GM21367 (cell line): ENCODE measurements around the gene CACNG7.
"Not testable (repeated sequence)": the region's sequence is repeated elsewhere in the genome, so short reads cannot be mapped to it uniquely, and the experiment has no call there.

Source experiments
- ATAC-seq: cut with Tn5 transposase; IDR thresholded peaks from one replicate; pipeline ENCODE4 v1.9.1; 2021; ENCODE audit not compliant: unreplicated experiment

The CACNG7 gene

DNA sequence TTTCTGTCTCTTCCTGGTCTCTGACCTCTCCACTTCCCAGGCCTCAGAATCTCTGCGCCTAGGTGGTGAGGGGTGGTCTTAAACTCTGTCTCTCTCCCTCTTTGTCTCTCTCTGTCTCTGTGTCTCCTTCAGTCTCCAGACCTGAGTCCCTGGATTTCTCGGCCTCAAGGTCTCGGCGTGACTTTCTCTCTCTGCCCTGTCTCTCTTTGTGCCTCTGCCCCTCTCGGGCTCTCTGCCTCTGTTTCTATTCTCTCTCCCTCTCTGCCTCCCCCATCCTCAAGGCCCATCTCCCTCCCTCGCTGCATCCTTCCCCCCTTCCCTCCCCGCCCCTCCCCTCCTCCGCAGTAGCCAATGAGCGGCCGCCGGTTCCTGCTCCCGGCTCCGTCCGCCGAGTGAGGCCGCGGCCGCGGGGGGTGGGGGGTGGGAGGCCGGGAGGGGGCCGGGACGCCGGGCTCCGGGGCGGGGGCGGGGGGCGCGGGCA, at the start of gene CACNG7:
CACNG7 (plus strand) TSS at position 344 of the 481 bp plus-strand sequence. CDS start 3,554 bp downstream, outside the sequence.
- no peak for ATAC-seq

DNA sequence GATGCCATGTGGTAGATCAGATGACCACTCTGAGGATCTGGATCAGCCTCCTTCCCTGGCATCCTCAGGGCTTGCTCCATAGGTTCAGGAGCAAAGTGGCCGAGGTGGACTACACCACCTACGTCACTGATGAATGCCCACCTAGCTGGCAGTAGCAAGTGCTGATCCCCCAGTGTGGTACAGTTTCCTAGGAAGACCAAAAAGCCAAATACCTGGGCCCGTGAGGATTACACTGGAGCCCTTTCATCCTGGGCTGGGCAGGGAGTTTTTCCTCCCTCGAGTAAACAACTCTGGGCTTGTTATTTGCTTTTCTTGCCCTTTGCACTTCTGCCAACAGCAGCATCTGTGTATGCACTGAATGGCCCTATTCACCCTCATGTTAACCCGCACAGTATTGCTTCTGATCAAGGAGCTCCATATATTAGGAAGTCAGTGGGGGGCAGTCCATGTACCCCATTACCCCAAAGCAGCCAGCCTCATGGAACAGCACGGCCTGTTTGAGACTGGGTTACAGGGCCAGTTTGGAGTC, 44.7 kb upstream of the CACNG7 start:
- no peak for ATAC-seq

DNA sequence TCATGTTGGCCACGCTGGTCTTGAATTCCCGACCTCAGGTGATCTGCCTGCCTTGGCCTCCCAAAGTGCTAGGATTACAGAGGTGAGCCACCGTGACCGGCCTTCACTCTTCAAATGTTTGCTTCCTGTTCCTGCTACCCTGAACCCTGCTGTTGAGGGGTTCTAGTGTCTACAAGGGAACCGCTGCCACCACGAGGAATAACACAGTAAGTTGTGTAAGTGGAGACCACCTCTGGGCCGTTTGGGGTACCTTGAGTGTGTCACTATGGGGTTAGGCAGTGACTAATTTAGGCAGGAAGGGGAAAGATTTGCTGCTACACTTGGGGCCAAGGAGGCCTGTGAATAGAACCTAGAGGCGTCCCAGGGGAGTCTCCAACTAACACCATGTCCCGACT, 43.6 kb upstream of the CACNG7 start:
- ATAC-seq, result no peak

DNA sequence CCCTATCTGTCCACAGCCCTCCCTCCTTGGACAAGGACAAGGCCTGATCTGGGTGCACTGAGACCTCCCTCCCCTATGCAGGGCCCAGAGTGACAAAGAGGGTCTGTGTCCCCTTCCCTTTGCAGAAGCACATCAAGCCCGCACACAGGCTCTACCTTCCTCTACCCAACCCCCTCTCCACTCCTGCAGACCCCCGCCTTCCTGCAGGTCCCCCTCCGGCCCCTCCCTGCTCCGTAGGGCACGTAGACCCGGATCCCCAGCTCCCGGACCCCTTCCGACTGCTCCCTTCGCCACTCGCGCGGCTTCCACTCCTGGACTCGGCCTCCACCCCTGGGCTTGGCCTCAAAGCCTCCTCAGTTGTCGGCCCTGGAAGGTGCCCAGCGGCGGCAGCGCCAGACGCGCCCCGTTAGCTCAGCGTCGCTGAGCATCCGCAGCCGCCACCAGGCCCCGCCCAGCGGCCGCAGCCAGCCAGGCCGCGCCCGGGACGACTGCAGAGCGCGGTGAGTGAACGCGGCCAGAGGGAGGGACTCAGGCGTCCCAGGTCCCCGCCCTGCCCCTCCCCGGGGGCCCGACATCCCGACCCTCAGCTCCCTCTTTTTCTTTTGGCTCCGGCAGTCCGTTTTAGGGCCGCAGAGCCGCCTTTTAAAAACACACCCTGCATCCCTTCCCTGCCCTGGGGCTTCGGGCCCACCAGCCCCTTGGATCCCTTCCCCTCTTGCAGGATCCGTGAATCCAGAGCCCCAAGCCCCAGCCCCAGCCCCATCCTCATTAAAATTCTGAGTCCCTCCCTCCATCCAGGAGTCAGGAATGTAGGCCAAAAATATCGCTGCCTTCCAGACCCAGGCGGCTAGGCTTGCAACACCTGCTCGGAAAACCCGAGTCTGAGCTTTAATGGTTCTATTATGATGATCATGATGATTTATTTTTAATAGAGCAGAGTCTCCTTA, 42.9 kb upstream of the CACNG7 start:
- no peak for ATAC-seq

GRCh38 chr19:53866865-53867224, 42.2 kb upstream of the CACNG7 start:
- ATAC-seq, result no peak

DNA sequence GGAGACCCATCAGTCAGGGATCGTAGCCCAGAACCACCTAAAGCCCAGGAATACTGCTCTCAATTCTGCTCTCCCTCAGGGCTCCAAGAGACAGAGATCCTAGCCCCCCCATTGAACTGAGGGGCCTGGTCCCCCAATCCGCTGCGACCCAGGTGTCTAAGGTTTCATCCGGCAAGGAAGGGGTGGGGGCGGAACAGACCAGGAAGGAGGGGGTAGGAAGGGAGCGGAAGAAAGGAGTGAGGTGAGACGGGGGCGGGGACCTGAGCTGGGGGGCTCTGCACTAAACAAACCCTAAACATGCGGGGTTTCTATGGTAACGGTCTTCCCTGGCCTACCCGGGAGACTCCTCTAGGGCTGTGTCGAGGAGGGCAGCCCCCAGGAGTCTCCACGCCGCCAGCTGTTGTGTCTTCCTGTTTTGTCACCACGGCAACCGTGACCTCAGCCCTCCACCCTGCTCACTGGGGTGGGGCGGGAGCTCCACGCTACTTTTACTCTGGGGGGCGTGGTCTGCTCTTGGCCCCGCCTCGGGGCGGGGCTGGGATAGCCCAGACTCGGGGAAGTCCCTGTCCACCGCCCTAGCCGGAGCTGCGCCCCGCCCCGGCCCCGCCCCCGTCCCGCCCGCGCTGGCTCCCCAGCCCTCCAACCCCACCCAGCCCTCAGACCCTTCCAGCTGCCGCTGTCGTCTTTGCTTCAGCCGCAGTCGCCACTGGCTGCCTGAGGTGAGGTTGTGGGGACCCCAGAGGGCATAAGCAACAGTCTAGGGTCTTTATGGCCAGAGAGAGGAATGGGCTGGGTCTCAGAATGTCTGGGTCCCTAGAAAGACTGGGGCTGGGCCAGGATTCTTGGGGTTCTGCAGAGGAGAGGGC, 41.6 kb upstream of the CACNG7 start, which contains the start of gene MYADM:
MYADM (plus strand) TSS at position 659 of the 866 bp plus-strand sequence. CDS start 5,647 bp downstream, outside the sequence.
- ATAC-seq, result peak; percentile 63

- no peak for ATAC-seq
These were observed 40.8 kb upstream of the CACNG7 start for GRCh38 chr19:53868091-53868891.

- no peak for ATAC-seq
These were observed 39.9 kb upstream of the CACNG7 start for GRCh38 chr19:53868892-53869804.

- ATAC-seq, result not testable (repeated sequence)
These were observed 39.1 kb upstream of the CACNG7 start for GRCh38 chr19:53869805-53870484.

DNA sequence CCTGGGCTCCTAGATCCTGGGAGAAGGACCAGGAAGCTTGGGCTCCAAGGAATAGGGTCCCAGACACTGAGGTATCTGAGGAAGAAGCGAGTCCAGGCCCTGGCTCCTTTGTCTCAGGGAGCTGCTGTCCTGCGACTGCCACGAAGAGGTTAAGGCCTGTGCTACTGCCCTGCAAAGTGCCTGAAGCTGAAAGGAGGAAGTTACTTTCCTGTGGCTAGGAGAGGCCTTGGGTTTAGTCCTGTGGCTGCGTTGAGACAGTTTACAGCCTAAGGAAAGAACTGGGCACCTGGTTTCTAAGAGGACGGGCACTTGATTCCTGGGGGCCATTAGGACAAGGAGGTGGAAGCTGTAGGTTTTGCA, 38.6 kb upstream of the CACNG7 start:
- ATAC-seq, result no peak

GRCh38 chr19:53871454-53871853, 37.6 kb upstream of the CACNG7 start:
- ATAC-seq, result no peak

- ATAC-seq, result no peak
These were observed 36.3 kb upstream of the CACNG7 start for GRCh38 chr19:53872762-53873161.

GRCh38 chr19:53873773-53874605, 35.1 kb upstream of the CACNG7 start:
- no peak for ATAC-seq

DNA sequence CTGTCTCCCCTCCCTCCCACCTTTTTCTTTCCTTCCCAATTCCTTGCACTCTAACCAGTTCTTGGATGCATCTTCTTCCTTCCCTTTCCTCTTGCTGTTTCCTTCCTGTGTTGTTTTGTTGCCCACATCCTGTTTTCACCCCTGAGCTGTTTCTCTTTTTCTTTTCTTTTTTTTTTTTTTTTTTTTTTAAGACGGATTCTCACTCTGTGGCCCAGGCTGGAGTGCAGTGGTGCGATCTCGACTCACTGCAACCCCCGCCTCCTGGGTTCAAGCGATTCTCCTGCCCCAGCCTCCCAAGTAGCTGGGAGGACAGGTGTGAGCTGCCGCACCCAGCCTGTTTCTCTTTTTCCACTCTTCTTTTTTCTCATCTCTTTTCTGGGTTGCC, 34.5 kb upstream of the CACNG7 start:
- ATAC-seq, result no peak

DNA sequence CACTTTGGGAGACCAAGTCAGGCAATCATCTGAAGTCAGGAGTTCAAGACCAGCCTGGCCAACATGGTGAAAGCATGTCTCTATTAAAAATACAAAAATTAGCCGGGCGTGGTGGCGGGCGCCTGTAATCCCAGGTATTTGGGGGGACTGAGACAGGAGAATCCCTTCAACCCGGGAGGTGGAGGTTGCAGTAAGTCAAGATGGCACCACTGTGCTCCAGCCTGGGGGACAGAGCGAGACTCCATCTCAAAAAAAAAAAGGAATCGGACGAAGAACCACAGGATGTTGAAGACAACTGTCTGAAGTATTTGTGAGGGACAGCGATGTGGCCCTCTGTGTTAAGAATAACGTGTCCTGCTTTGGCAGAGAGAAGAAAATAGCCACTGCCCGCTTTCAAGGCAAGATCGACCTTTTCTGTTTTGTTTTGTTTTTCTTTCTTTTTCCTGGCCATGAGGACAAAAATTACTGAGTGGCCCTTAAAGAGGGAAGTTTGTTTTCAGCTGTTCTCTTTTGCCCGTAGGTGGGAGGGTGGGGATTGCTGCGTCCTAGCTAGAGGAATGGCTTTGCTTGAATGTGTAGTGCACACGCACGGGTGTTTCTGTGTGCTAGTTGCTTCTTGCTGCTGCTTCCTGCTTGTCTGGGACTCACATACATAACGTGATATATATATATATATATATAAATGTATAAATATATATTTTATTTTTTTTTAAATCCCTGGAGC, 33.3 kb upstream of the CACNG7 start:
- no peak for ATAC-seq

- no peak for ATAC-seq
These were observed 32.3 kb upstream of the CACNG7 start for GRCh38 chr19:53876651-53877224.

DNA sequence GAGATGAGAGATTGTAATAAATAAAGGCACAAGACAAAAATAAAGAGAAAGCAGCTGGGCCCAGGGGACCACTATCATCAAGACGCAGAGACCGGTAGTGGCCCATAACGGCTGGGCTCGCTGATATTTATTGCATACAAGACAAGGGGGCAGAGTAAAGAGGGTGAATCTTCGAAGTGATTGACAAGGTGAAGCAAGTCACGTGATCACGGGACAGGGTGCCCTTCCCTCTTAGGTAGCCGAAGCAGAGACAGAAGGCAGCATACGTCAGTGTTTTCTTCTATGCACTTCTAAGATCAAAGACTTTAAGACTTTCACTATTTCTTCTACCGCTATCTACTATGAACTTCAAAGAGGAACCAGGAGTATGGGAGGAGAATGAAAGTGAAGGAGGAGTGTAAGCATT, 31.7 kb upstream of the CACNG7 start:
- ATAC-seq, result no peak
